ENCODE results near the gene TRPM1.

Gene TRPM1

DNA sequence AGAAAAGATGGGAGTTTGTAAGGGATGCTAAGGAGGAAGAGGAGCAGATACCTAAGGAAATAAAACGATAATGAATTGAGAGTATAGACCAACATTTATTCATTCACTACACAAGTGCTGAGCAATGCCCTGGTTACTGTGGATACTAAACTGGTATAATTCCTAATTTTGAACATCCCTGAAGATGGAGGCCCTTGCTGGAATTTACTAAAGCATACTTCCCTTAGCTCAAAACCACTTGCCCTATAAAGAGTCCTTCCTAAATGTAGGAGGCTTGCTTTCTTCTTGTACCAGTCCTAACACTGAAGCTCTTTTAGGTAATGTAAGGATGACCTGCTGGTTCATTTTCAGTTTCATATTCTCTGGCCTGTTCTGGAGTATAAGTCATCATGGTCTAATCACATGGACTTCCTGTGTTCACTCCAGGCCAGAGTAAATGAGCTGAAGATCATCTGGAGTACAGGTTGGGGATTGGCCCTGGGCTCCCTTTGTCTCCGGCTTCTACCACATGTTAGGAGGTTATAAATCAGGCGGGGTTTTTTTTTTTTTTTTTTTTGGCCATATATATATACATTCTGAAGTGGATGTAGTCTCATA is 70.0 kb downstream of the TRPM1 start:
- Histone ChIP-seq H3K4me3 (no peak overlapping the region), H3K27ac (no peak overlapping the region)

DNA sequence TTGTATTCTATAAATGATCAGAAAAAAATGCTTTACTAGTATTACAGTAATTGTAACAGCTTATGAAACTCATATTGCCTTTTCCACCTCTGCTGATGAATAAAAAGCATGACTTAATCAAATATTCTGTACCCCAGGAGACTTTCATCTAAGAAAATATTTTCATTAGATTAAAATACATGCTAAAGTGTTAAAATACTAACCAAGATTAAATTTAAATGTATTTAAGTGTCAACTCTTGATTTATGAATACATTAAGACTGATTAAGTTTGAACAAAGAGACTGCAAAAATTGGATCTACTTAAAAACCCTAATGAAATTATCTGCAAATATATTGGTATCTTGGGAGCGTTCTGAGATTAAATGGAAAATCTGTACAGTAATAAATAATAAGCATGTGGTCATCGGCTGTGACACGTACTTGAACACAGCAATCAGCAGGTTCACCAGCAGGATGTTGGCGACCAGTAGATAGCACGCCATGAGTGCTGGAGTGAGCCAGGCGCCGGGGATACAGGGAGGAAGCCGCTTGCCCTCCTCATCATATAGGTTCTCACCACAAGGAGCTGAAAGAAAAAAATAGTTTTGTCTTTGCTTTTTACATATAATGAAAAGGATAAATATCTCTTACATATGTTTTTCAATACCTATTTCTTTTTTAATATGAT is 73.5 kb downstream of the TRPM1 start:
- no peak overlapping the region for H3K4me3 ChIP-seq
- no peak overlapping the region for H3K27ac ChIP-seq

DNA sequence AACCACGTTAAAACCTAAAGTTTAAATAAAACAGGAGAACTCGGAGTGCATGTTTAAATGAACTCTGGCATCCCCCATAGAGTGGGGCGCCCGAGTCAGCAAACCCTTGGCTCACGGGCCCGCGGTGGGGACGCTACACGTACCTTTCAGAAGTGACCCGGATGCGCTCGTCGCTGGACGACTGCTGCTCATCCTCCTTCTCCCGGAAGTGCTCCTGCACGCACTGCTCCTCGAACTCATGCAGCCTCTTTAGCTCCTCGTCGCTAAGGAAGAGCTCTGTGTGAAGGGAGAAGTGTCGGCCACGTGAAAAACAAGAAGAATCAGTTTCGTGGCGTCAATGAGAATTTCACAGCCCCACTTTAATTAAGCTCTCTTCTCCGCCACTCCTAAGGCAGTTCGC is 75.5 kb downstream of the TRPM1 start:
- H3K4me3 ChIP-seq, result no peak overlapping the region
- no peak overlapping the region for H3K27ac ChIP-seq

DNA sequence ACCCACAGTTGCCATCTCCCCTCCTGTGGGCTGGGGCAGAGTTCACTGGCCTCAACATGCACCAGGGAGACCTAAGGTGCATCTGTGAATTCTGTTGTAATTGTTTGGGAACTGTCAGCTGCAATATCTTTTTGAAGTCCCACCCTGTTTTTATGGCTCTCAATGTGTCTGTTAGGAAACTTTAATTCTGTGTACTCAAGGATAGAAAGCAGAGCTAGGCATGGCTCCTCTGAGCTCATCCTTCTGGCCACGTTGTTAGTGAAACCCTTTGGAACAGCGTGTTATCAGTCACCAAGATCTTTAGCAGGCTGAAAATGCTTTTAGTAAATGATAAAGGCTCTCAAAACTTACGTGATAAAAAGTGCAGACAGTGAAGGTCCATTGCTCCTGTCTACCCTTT is 76.5 kb downstream of the TRPM1 start:
- peak overlapping the region in 1 of 21 experiments; percentile 22 for H3K27ac ChIP-seq
- no peak overlapping the region for H3K4me3 ChIP-seq

DNA sequence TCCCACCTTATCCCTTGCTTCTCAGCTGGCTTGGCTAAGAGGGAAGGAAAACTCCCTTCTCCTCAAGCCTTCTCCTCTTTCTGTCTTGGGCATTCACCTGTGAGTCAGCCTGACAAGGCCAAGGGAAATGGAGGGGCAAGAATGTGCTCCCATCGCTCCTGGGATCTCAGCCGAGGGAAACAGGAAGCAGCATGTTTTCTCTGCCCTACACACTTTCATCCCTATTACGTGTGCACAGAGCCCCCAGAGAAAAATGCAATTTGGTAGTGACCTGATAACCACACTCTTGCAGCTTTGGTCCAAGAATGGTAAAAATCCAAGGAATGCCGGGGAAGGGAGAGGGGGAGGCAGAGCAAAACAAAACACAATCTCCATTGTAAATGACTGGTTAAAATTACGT is 77.2 kb downstream of the TRPM1 start:
- Histone ChIP-seq H3K4me3 (no peak overlapping the region), H3K27ac (peak overlapping the region in 3 of 21 experiments; percentile 5 to 44 (median 22))

DNA sequence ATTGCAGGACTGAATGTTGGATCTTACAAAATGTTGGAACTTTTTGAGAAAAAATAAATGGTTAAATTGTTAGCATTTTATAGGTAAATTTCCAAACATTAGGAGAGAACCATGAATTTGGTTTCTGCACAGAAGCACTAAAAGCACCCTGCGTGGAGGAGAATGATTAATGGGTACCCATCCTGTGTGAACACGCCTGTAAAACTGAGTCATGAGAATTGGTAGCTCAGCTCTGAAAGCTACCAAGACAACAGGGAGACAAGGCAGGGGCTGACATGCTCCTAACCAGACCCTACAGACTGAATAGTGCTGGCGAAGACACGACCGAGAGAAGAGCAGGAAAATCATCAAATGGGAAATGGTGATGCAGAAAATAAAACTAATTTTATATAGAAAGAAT is 77.7 kb downstream of the TRPM1 start:
- Histone ChIP-seq H3K27ac (peak overlapping the region in 3 of 21 experiments; percentile 5 to 44 (median 22)), H3K4me3 (no peak overlapping the region)

DNA sequence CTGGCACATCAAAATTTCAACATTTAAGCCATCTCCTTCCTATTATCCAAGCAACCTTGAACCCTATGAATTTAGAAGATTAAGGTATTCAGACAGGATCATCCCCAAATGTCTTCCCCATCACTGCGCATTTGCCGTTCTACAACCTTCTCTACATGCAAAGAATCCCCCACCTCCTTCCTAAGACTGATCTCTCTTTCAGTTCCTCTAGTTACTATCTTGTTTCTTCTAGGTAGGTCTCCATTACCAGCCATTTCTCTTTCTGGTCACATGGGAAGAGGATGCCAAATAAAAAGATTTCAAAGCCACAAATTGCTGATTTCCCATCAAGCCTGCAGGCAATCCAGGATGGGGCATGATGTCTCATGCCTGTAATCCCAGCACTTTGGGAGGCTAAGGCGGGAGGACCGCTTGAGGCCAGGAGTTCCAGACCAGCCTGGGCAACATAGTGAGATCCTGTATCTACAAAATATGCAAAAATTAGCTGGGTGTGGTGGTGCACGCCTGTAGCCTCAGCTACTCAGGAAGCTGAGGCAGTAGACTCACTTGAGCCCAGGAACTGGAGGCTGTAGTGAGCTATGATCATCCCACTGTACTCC is 80.4 kb downstream of the TRPM1 start:
- no peak overlapping the region for H3K27ac ChIP-seq
- H3K4me3 ChIP-seq, result no peak overlapping the region

DNA sequence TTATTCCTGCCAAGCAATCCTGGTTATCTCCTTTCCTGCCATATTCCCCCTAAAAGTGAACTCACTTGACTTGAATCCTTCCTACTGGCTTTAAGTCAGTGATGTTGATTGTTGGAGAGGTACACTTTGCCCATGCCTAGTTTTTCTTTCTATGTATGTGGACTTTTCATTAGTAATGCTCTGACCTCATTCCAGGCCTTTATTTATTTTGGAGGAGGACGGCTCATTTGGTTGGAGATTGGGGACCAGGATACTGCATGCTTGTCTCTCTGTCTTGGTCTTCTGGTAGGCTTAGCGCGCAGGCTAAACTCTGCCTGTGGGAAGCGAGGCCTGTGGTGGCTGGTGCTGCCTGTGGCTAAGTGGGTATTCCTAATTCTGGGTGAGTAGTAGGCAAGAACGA is 81.0 kb downstream of the TRPM1 start:
- Histone ChIP-seq H3K27ac (no peak overlapping the region), H3K4me3 (no peak overlapping the region)

DNA sequence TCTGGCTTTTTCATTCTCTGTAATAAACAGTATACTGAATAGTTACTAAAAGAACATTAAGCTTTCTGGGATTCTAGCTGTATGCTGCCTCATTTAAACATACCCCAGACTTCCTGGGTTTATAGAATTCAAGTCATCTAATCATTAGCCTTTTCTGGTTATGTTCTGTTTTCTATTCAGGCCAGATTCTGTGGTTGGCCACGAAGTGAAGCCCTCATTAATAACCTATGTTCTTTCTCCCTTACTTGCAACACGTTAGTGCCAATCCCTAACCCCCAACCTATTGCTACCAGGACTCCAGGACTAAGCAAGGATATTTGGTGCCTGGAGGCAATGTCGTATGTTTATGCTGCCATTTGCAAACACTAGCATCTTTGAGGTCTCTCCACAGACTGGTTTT is 81.5 kb downstream of the TRPM1 start:
- no peak overlapping the region for H3K27ac ChIP-seq
- H3K4me3 ChIP-seq, result no peak overlapping the region

- Histone ChIP-seq H3K27ac (peak overlapping the region in 1 of 21 experiments; percentile 27), H3K4me3 (no peak overlapping the region)
These were observed 84.2 kb downstream of the TRPM1 start for GRCh38 chr15:31017311-31017710.

DNA sequence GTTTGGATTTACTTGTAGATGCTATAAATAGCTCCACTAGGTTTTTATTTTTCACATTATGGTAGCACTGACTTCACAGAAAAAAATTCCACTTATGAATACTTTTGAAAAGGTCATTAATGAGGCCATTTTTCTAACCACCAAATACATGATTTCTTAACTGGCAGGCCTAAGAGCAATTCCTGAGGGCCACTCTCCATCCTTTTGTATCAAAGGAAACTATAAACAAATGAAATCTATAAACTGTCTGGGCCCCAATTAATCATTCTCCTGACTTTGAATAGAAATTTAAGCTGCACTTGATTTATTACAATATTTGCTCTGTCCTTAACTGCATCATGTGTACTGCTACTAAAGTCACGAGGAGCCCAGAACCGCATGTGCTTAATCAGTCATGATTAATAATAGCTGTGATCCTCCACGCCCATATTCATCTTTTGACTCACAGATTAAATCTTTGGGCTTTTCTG is 85.0 kb downstream of the TRPM1 start:
- Histone ChIP-seq H3K27ac (no peak overlapping the region), H3K4me3 (no peak overlapping the region)

DNA sequence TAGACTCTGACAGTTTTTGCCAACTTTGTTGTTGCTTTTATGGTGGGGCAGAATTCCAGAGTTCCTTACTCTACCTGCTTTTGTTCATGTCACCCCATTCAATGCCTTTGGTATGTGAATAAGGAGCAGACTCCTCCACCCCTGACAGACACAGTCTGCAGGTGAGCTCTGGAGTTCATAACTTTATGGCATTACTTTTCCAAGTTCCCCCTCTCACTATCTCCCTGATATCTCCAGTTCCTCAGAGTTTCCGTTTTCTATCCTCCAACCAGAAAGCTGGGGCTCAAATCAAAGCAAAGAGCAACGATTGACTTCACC is 87.0 kb downstream of the TRPM1 start:
- Histone ChIP-seq H3K27ac (peak overlapping the region in 1 of 21 experiments; percentile 37), H3K4me3 (no peak overlapping the region)

- Histone ChIP-seq H3K4me3 (no peak overlapping the region), H3K27ac (peak overlapping the region in 1 of 21 experiments; percentile 37)
These were observed 87.5 kb downstream of the TRPM1 start for GRCh38 chr15:31013863-31014607.

DNA sequence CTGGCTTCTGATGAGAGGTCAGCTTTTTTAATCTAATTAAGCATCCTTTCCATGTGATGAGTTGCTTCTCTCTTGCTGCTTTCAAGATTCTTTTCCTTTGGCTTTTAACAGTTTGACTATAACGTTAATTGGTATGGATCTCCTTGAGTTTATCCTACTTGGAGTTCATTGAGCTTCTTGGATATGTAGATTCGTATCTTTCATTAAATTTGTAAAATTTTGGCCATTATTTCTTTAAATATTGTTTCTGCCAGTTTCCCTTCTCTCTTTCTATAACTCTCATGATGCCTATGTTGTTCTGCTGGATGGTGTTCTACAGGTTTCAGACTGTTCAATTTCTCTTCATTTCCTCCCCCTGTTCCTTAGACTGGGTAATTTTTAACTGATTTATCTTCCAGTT is 89.1 kb downstream of the TRPM1 start:
- Histone ChIP-seq H3K4me3 (no peak overlapping the region), H3K27ac (no peak overlapping the region)

GRCh38 chr15:31010036-31010435 is 91.5 kb downstream of the TRPM1 start:
- Histone ChIP-seq H3K27ac (no peak overlapping the region), H3K4me3 (no peak overlapping the region)

- H3K4me3 ChIP-seq, result no peak overlapping the region
- H3K27ac ChIP-seq, result no peak overlapping the region
These were observed 95.9 kb downstream of the TRPM1 start for GRCh38 chr15:31005660-31006059.

DNA sequence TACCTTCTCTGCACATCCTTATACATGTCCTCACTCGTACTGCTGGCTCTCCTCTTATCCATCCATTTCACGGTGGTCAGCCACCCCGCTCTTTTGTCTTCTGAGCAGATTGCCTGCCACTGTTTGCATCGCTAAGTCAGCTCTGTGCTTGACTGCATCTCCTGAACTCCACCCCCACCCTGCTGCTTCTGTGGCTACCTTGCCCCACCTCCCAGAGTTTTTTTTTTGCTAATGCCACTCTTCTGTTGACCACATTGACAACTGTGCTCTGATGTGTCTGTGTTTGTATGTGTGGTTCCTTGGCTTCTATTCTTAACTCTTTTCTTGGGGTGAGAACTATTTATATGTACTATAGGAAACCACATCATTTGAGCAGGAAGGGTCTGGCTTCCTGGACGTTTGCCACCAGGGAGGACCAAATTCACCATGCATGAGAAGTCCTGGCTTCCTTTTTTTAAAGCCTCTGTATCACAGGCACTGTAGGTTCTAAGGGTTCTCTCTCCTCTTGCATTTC is 97.2 kb downstream of the TRPM1 start:
- Histone ChIP-seq H3K27ac (no peak overlapping the region), H3K4me3 (no peak overlapping the region)

DNA sequence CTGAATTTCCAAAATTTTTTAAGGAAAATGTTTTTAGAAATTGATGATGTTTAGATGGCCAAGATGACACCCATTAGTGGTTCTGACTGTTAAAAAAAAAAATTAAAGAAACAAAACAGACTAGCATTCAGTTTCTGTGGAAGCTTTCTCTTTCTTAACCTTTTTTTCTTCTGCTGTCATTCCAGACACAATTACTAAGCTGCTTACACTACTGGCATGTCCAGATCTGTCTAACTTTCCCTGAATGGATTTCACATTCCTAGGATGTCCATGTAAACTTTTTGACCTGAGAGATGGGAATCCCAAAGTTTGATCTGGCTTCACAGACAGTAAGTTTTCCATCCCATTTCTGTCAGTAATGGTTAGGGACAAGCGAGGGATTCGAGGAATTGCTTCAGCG is 99.8 kb downstream of the TRPM1 start:
- Histone ChIP-seq H3K4me3 (no peak overlapping the region), H3K27ac (no peak overlapping the region)

DNA sequence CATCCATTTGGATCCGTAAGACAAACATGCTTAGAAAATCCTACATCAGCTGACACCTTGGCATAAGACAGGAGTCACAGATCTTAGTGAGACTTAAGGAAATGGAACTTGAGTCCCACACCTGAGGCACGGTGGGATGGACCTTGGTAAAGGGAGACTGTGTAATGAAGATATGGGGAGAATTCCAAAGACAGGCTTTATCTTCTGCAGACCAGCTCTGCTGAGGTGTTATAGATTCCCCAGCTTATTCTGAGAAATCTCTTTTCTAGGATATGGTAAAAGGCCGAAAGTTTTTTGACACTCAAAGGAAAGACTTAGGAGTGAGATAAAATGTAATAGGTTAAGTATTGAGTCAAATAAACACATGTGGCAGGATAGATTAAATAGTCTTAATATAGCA is 101.8 kb downstream of the TRPM1 start:
- no peak overlapping the region for H3K4me3 ChIP-seq
- H3K27ac ChIP-seq, result no peak overlapping the region

DNA sequence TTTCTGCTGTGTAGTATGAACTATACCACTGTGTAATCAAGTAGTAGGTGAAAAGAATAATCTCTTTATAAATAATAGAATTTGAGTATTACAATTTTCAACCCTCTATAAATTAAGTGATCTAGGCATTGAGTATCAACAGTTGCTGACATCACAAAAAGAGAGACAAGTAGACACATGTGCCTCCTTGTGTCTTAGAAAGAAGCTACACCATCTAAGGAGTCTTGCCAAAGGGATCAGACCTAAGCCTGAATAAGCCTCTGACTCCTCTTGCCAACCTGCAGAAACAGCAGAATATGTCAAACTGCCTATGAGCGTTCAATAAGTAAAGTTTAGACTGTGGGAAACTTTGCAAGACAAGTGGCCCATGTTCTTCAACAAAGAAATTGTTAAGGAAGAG is 104.3 kb downstream of the TRPM1 start:
- no peak overlapping the region for H3K4me3 ChIP-seq
- no peak overlapping the region for H3K27ac ChIP-seq
